Lung (tissue), 12 donors: ENCODE data around the gene ARMH1. TPM values are rescaled to one million over a fixed set of nuclear protein-coding genes. Genes with fewer than 3 reads are reported as not detected.

Experiments
- ATAC-seq: fragments of 200-7000 bp; cut with Tn5 transposase; one replicate; pipeline ENCODE4 v1.9.1; 2020; ENCODE audit warnings: moderate number of reproducible peaks; ENCODE audit not compliant: insufficient read depth, low FRiP score
- DNase-seq, 3 donors: peaks; one replicate each; pipeline ENCODE4 v3.0.0-alpha.2; 2013 to 2017
- H3K27ac ChIP-seq, 2 donors: one replicate each; pipeline ENCODE4 v1.5.1; 2013; ENCODE audit warnings: mild to moderate bottlenecking in 2 of 2, moderate library complexity in 2 of 2, control low read depth in 1 of 2, inconsistent platforms in 1 of 2, low read depth in 1 of 2, low read length in 1 of 2
- H3K27me3 ChIP-seq, 3 donors: one replicate each; pipeline ENCODE4 v1.5.1; 2013; ENCODE audit warnings: low read length in 2 of 3; ENCODE audit not compliant: control insufficient read depth in 3 of 3, insufficient read depth in 3 of 3
- H3K36me3 ChIP-seq, 4 donors: one replicate each; pipeline ENCODE4 v1.5.1; 2013; ENCODE audit warnings: low read length in 4 of 4, mild to moderate bottlenecking in 1 of 4, moderate library complexity in 1 of 4; ENCODE audit not compliant: control insufficient read depth in 4 of 4, insufficient read depth in 4 of 4
- H3K4me1 ChIP-seq, 5 donors: one replicate each; pipeline ENCODE4 v1.5.1; 2013; ENCODE audit warnings: low read length in 5 of 5, mild to moderate bottlenecking in 2 of 5, moderate library complexity in 1 of 5; ENCODE audit not compliant: control insufficient read depth in 5 of 5, insufficient read depth in 5 of 5
- H3K4me3 ChIP-seq: one replicate; pipeline ENCODE4 v1.5.1; 2013; ENCODE audit warnings: mild to moderate bottlenecking, control low read depth, moderate library complexity
- H3K9ac ChIP-seq, 2 donors: one replicate each; pipeline ENCODE4 v1.5.1; 2013; ENCODE audit warnings: low read length in 2 of 2, control low read depth in 1 of 2; ENCODE audit not compliant: insufficient read depth in 1 of 2
- H3K9me3 ChIP-seq, 4 donors: one replicate each; pipeline ENCODE4 v1.5.1; 2013; ENCODE audit warnings: low read length in 3 of 4, mild to moderate bottlenecking in 1 of 4, moderate library complexity in 1 of 4; ENCODE audit not compliant: control insufficient read depth in 4 of 4, insufficient read depth in 3 of 4
- WGBS, 2 donors: extraction: QIAGEN DNeasy Blood & Tissue Kit; methylation state at CpG; one replicate each; pipeline ENCODE4 v1.1.7; 2013; 5-methylcytosine and 5-hydroxymethylcytosine counted together
- polyA plus RNA-seq, 2 donors: library from polyadenylated mRNA; stranded (reverse); fragments of 200-250 nt; gene quantifications; one replicate each; pipeline ENCODE4 v1.2.1, GENCODE V29; 2013
- total RNA-seq, 2 donors: library from RNA; depleted of rRNA in 1 of 2; stranded (reverse); fragments of >200 nt in 1 of 2; gene quantifications; one replicate each; pipeline ENCODE4 v1.2.1, GENCODE V29; 2014 to 2021
- TF ChIP-seq, protein P1 (sequence below): IDR thresholded peaks from 2 replicates; pipeline ENCODE4 v1.5.1; 2012; ENCODE audit warnings: mild to moderate bottlenecking; ENCODE audit errors: control extremely low read depth, extremely low read depth
- donor health status: control.
- donor health status: control.
- donor health status: Bipolar disorder and iron deficiency.
- donor health status: healthy.
- donor health status: DM: yes; HTN: yes; CAD: no.

The ARMH1 gene
- total and polyA plus RNA-seq, 4 donors = 9.7 to 35.3 (median 21.4) TPM

- DNase-seq (no peak), ATAC-seq (no peak)
- Histone ChIP-seq H3K27me3 (no peaks in the 10 kb centered on the region), H3K9ac (no peak overlapping the region), H3K4me1 (peaks cover 0 to 18% (median 4%) of the 10 kb centered on the region in 5 donors), H3K9me3 (no peaks in the 10 kb centered on the region), H3K36me3 (peaks cover 0 to 14% (median 10%) of the 10 kb centered on the region in 4 donors), H3K4me3 (no peak overlapping the region), H3K27ac (no peak overlapping the region)
- 91 to 97% methylated on average over 2 of the region's 2 CpGs for WGBS, 2 donors
- TF ChIP-seq, protein P1, sequence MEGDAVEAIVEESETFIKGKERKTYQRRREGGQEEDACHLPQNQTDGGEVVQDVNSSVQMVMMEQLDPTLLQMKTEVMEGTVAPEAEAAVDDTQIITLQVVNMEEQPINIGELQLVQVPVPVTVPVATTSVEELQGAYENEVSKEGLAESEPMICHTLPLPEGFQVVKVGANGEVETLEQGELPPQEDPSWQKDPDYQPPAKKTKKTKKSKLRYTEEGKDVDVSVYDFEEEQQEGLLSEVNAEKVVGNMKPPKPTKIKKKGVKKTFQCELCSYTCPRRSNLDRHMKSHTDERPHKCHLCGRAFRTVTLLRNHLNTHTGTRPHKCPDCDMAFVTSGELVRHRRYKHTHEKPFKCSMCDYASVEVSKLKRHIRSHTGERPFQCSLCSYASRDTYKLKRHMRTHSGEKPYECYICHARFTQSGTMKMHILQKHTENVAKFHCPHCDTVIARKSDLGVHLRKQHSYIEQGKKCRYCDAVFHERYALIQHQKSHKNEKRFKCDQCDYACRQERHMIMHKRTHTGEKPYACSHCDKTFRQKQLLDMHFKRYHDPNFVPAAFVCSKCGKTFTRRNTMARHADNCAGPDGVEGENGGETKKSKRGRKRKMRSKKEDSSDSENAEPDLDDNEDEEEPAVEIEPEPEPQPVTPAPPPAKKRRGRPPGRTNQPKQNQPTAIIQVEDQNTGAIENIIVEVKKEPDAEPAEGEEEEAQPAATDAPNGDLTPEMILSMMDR = no peak
Measured at GRCh38 chr1:44630116-44630515, 44.4 kb upstream of the ARMH1 start.

GRCh38 chr1:44631333-44631646 lies 43.2 kb upstream of the ARMH1 start:
- TF ChIP-seq, protein P1 = no peak
- H3K9me3 ChIP-seq = no peaks in the 10 kb centered on the region
- H3K4me1 ChIP-seq = peaks cover 0 to 18% (median 4%) of the 10 kb centered on the region in 5 donors
- DNase-seq (no peak), ATAC-seq (no peak)
- H3K9ac ChIP-seq = peak overlapping the region in 1 of 2 donors; percentile 43
- H3K4me3 ChIP-seq = peak overlapping the region; percentile 83
- H3K36me3 ChIP-seq = peaks cover 0 to 23% (median 20%) of the 10 kb centered on the region in 4 donors
- H3K27ac ChIP-seq = peak overlapping the region; percentile 90 to 99
- 15 to 20% methylated on average over 8 of the region's 8 CpGs for WGBS, 2 donors
- H3K27me3 ChIP-seq = no peaks in the 10 kb centered on the region

- ATAC-seq (peak; percentile 87), DNase-seq (peak; percentile 92 to 94 (median 92))
- Histone ChIP-seq H3K27ac (peak overlapping the region; percentile 90 to 99), H3K27me3 (no peaks in the 10 kb centered on the region), H3K9me3 (no peaks in the 10 kb centered on the region), H3K4me3 (peak overlapping the region; percentile 83), H3K36me3 (peaks cover 2 to 28% (median 25%) of the 10 kb centered on the region in 4 donors), H3K9ac (peak overlapping the region; percentile 47 to 71), H3K4me1 (peaks cover 0 to 18% (median 4%) of the 10 kb centered on the region in 5 donors)
- WGBS, 2 donors = 0% methylated on average over 80 to 88 of the region's 88 CpGs
- TF ChIP-seq, protein P1 = no peak
Measured at GRCh38 chr1:44631647-44632539, 42.6 kb upstream of the ARMH1 start.
